ENCODE data around the gene RBM10.

The RBM10 gene

DNA sequence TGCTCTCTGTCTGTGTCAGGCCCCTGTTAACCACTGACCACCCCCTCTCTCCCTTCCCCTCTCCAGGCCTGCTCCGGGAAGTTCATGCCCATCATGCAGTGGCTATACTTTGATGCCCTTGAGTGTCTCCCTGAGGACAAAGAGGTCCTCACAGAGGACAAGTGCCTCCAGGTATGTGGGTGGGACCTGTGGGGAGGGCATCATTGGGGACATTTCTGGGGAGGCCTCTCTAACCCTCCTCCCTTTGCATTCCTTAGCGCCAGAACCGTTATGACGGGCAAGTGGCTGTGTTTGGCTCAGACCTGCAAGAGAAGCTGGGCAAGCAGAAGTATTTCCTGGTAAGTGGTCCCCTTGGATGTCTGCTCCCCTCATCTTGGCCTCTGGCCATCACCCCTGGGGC lies 57.9 kb downstream of the RBM10 start:
- Histone ChIP-seq H3K36me3 (ENCODE audit: control insufficient read depth, insufficient read depth, low read length, severe bottlenecking) (peaks cover 93% of the 10 kb centered on the region), H3K4me3 (ENCODE audit: low read length) (no peak overlapping the region), H3K27me3 (replicated peaks; ENCODE audit: control insufficient read depth, insufficient read depth, low read length) (no peaks in the 10 kb centered on the region), H3K4me1 (ENCODE audit: control insufficient read depth, insufficient read depth, low read length) (peaks cover 16% of the 10 kb centered on the region), H3K9me3 (ENCODE audit: control insufficient read depth, low read length) (no peaks in the 10 kb centered on the region), H3K9ac (ENCODE audit: low read length) (no peak overlapping the region)
- no peak for DNase-seq (ENCODE audit: low read depth)

GRCh38 chrX:47204970-47205369 lies 59.9 kb downstream of the RBM10 start:
- Histone ChIP-seq H3K9me3 (ENCODE audit: control insufficient read depth, low read length) (no peaks in the 10 kb centered on the region), H3K36me3 (ENCODE audit: control insufficient read depth, insufficient read depth, low read length, severe bottlenecking) (peaks cover 98% of the 10 kb centered on the region), H3K27me3 (replicated peaks; ENCODE audit: control insufficient read depth, insufficient read depth, low read length) (no peaks in the 10 kb centered on the region), H3K4me3 (ENCODE audit: low read length) (no peak overlapping the region), H3K4me1 (ENCODE audit: control insufficient read depth, insufficient read depth, low read length) (peaks cover 7% of the 10 kb centered on the region), H3K9ac (ENCODE audit: low read length) (no peak overlapping the region)
- no peak for DNase-seq (ENCODE audit: low read depth)

DNA sequence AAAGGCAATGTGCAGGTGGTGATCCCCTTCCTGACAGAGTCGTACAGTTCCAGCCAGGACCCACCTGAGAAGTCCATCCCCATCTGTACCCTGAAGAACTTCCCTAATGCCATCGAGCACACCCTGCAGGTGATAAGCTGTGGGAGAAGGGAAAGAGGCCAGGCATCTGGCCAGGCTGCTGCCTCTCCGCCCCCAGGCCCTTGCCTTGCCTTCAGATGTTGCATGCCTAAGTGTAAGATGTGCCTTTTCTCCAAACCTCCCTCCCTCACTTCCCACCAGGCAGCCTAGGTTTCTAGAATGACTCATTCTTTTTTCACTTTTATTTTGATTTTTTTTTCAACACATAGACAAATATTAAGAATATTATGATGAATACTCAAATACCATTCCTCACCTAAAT lies 61.3 kb downstream of the RBM10 start:
- Histone ChIP-seq H3K9me3 (ENCODE audit: control insufficient read depth, low read length) (no peaks in the 10 kb centered on the region), H3K27me3 (replicated peaks; ENCODE audit: control insufficient read depth, insufficient read depth, low read length) (no peaks in the 10 kb centered on the region), H3K36me3 (ENCODE audit: control insufficient read depth, insufficient read depth, low read length, severe bottlenecking) (peaks cover 98% of the 10 kb centered on the region), H3K4me3 (ENCODE audit: low read length) (no peak overlapping the region), H3K9ac (ENCODE audit: low read length) (no peak overlapping the region), H3K4me1 (ENCODE audit: control insufficient read depth, insufficient read depth, low read length) (no peaks in the 10 kb centered on the region)
- DNase-seq (ENCODE audit: low read depth), result no peak

DNA sequence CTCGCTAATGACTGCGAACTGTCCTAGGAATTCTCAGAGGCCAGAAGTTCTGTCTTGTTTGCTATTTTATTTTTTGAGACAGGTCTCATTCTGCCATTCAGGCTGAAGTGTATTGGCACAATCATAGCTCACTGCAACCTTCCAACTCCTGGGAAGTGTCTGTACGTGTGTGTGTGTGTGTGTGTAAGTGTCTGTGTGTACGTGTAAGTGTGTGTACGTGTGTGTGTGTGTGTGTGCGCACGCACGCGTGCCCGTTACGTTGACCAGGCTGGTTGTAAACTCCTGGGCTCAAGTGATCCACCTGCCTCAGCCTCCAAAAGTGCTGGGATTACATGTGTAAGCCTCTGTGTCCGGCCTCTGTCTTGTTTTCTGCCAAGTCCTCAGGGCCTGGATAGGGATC lies 63.1 kb downstream of the RBM10 start:
- H3K4me1 ChIP-seq (ENCODE audit: control insufficient read depth, insufficient read depth, low read length), result no peaks in the 10 kb centered on the region
- H3K9ac ChIP-seq (ENCODE audit: low read length), result no peak overlapping the region
- no peak overlapping the region for H3K4me3 ChIP-seq (ENCODE audit: low read length)
- H3K27me3 ChIP-seq (replicated peaks; ENCODE audit: control insufficient read depth, insufficient read depth, low read length), result no peaks in the 10 kb centered on the region
- no peaks in the 10 kb centered on the region for H3K9me3 ChIP-seq (ENCODE audit: control insufficient read depth, low read length)
- no peak for DNase-seq (ENCODE audit: low read depth)
- H3K36me3 ChIP-seq (ENCODE audit: control insufficient read depth, insufficient read depth, low read length, severe bottlenecking), result peaks cover 98% of the 10 kb centered on the region

DNA sequence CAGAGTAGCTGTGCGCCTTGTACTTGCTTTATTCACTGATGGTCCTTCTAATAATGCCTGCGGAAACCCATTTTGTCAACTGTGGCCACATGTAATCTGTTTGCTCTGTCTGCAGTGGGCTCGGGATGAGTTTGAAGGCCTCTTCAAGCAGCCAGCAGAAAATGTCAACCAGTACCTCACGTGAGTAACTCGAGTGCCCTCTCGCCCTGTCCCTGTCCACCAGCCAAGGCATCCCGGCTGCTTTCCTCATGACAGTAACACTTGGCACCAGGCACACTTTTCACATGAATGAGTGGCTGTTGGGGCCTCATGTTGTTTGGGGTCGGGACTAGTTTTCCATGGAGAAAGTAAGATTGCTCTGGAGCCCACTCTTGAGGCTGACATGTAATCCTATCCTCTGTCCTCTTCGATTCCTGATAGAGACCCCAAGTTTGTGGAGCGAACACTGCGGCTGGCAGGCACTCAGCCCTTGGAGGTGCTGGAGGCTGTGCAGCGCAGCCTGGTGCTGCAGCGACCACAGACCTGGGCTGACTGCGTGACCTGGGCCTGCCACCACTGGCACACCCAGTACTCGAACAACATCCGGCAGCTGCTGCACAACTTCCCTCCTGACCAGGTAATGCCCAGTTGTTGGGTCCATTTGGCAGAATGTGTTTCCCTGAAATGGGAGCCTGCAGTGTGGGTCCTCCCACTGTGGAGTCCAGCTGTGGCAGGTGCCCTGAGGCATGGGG lies 64.7 kb downstream of the RBM10 start:
- Histone ChIP-seq H3K4me3 (ENCODE audit: low read length) (no peak overlapping the region), H3K36me3 (ENCODE audit: control insufficient read depth, insufficient read depth, low read length, severe bottlenecking) (peaks cover 98% of the 10 kb centered on the region), H3K27me3 (replicated peaks; ENCODE audit: control insufficient read depth, insufficient read depth, low read length) (no peaks in the 10 kb centered on the region), H3K9ac (ENCODE audit: low read length) (no peak overlapping the region), H3K4me1 (ENCODE audit: control insufficient read depth, insufficient read depth, low read length) (no peaks in the 10 kb centered on the region), H3K9me3 (ENCODE audit: control insufficient read depth, low read length) (no peaks in the 10 kb centered on the region)
- no peak for DNase-seq (ENCODE audit: low read depth)

DNA sequence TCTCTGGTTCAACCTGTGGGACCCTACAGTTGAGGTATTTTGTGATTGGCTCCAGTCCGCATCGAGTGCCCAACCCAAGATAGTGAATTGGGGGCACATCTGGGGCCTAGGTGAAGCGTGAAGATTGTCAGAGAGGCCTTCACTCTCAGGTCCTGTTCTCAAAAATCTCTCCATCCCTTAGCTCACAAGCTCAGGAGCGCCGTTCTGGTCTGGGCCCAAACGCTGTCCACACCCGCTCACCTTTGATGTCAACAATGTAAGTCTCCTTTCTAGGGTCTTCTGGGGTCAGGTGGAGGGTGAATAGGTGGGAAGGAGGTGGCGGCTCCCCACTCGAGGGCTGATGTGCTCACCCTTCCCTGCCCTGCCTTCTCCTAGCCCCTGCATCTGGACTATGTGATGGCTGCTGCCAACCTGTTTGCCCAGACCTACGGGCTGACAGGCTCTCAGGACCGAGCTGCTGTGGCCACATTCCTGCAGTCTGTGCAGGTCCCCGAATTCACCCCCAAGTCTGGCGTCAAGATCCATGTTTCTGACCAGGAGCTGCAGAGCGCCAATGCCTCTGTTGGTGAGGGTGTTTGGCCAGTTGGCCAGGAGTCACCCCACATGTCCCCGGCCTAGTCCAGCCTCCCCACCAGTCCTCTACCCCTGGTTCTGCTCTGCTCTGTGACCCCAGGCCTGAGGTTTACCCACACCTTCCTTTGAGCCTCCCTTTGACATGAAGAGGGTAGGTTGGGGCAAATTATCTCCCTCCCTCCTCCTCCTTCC lies 65.8 kb downstream of the RBM10 start:
- Histone ChIP-seq H3K36me3 (ENCODE audit: control insufficient read depth, insufficient read depth, low read length, severe bottlenecking) (peaks cover 98% of the 10 kb centered on the region), H3K9me3 (ENCODE audit: control insufficient read depth, low read length) (no peaks in the 10 kb centered on the region), H3K4me1 (ENCODE audit: control insufficient read depth, insufficient read depth, low read length) (no peaks in the 10 kb centered on the region), H3K9ac (ENCODE audit: low read length) (no peak overlapping the region), H3K27me3 (replicated peaks; ENCODE audit: control insufficient read depth, insufficient read depth, low read length) (no peaks in the 10 kb centered on the region), H3K4me3 (ENCODE audit: low read length) (no peak overlapping the region)
- DNase-seq (ENCODE audit: low read depth), result no peak

GRCh38 chrX:47212381-47213293 lies 67.6 kb downstream of the RBM10 start:
- H3K4me3 ChIP-seq (ENCODE audit: low read length), result no peak overlapping the region
- H3K4me1 ChIP-seq (ENCODE audit: control insufficient read depth, insufficient read depth, low read length), result peaks cover 12% of the 10 kb centered on the region
- H3K9me3 ChIP-seq (ENCODE audit: control insufficient read depth, low read length), result no peaks in the 10 kb centered on the region
- no peaks in the 10 kb centered on the region for H3K27me3 ChIP-seq (replicated peaks; ENCODE audit: control insufficient read depth, insufficient read depth, low read length)
- peaks cover 89% of the 10 kb centered on the region for H3K36me3 ChIP-seq (ENCODE audit: control insufficient read depth, insufficient read depth, low read length, severe bottlenecking)
- DNase-seq (ENCODE audit: low read depth), result no peak
- no peak overlapping the region for H3K9ac ChIP-seq (ENCODE audit: low read length)

GRCh38 chrX:47214435-47215077 lies 69.5 kb downstream of the RBM10 start:
- peaks cover 15% of the 10 kb centered on the region for H3K4me1 ChIP-seq (ENCODE audit: control insufficient read depth, insufficient read depth, low read length)
- H3K9me3 ChIP-seq (ENCODE audit: control insufficient read depth, low read length), result no peaks in the 10 kb centered on the region
- H3K9ac ChIP-seq (ENCODE audit: low read length), result no peak overlapping the region
- no peaks in the 10 kb centered on the region for H3K27me3 ChIP-seq (replicated peaks; ENCODE audit: control insufficient read depth, insufficient read depth, low read length)
- DNase-seq (ENCODE audit: low read depth), result no peak
- H3K4me3 ChIP-seq (ENCODE audit: low read length), result no peak overlapping the region
- peaks cover 72% of the 10 kb centered on the region for H3K36me3 ChIP-seq (ENCODE audit: control insufficient read depth, insufficient read depth, low read length, severe bottlenecking)

DNA sequence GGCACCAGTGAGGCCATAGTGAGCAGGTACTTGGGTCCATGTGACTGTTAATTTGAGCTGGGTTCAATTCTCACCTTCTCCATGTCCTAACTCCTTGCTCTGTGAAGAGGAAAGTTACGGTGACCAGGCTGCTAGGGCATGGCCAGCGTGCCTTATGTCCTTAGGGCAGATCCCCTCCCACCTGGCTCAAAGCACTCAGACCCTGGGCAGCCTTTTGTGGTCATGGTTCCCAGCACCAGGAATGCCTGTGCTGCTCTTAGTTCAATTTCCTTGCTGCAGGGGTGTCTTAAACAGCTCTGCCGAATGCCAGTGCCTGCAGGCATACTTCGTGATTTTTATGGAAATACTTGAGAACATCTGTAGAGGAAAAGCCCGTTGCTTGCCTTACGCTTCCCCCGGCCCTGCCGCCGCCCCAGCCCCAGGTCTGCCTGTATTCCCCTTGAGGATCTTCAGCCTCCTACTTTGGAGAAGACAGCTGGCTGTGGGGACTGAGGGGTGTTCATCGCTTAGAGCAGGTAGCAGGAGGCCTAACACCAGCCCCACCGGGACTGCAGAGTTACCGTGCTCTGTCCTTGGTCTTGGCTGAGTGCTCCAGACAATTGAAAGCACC lies 70.4 kb downstream of the RBM10 start:
- DNase-seq (ENCODE audit: low read depth), result no peak
- no peaks in the 10 kb centered on the region for H3K9me3 ChIP-seq (ENCODE audit: control insufficient read depth, low read length)
- H3K27me3 ChIP-seq (replicated peaks; ENCODE audit: control insufficient read depth, insufficient read depth, low read length), result no peaks in the 10 kb centered on the region
- no peak overlapping the region for H3K9ac ChIP-seq (ENCODE audit: low read length)
- peaks cover 23% of the 10 kb centered on the region for H3K4me1 ChIP-seq (ENCODE audit: control insufficient read depth, insufficient read depth, low read length)
- no peak overlapping the region for H3K4me3 ChIP-seq (ENCODE audit: low read length)
- H3K36me3 ChIP-seq (ENCODE audit: control insufficient read depth, insufficient read depth, low read length, severe bottlenecking), result peaks cover 63% of the 10 kb centered on the region

- Histone ChIP-seq H3K27me3 (replicated peaks; ENCODE audit: control insufficient read depth, insufficient read depth, low read length) (no peaks in the 10 kb centered on the region), H3K4me1 (ENCODE audit: control insufficient read depth, insufficient read depth, low read length) (peaks cover 26% of the 10 kb centered on the region), H3K9me3 (ENCODE audit: control insufficient read depth, low read length) (no peaks in the 10 kb centered on the region), H3K36me3 (ENCODE audit: control insufficient read depth, insufficient read depth, low read length, severe bottlenecking) (peaks cover 53% of the 10 kb centered on the region), H3K9ac (ENCODE audit: low read length) (peak overlapping the region; percentile 77), H3K4me3 (ENCODE audit: low read length) (no peak overlapping the region)
- DNase-seq (ENCODE audit: low read depth), result no peak
Observed at GRCh38 chrX:47216393-47216925, 71.4 kb downstream of the RBM10 start.

Measured in adipocyte (in vitro differentiated cells).